ENCODE data around the gene ALDH1L1.

Gene ALDH1L1

GRCh38 chr3:126132751-126133511, 47.5 kb downstream of the ALDH1L1 start:
- DNase-seq, result no peak

GRCh38 chr3:126131881-126132750, 48.3 kb downstream of the ALDH1L1 start:
- no peak for DNase-seq

DNA sequence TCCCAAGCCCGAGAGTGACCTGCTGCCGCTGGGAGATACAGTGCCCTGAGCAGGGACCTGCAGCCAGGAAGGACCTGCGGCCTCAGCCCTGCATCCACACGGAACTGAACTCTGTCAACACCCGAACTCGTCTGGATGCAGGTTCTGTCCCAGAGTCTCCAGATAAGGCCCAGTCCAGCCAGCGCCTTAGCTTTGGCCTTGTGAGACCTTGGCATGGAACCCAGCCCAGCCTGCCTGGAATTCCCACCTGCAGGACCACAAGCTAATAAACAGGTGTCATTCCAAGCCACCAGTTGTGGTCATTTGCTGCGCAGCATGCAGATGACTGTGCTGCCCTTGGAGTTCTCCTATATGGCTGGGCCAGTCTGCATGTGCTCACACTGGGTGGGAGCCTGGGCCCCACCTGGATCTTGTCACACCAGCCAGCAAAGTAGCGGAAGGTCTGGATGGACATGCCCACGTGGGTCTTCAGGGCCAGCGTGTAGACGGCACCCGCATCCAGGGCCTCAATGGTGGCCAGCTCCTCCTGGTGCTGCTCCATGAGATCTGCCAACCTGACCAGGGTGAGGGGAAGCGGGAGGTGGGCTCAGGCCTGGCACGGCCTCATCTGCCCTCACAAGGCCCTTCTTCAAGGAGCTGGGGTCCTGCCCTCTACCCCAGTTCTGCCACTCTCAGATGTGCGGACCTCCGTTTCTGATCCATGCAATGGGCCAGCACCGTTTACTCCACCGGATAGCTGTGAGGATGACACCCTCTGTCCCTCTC, 49.2 kb downstream of the ALDH1L1 start:
- no peak for DNase-seq

DNA sequence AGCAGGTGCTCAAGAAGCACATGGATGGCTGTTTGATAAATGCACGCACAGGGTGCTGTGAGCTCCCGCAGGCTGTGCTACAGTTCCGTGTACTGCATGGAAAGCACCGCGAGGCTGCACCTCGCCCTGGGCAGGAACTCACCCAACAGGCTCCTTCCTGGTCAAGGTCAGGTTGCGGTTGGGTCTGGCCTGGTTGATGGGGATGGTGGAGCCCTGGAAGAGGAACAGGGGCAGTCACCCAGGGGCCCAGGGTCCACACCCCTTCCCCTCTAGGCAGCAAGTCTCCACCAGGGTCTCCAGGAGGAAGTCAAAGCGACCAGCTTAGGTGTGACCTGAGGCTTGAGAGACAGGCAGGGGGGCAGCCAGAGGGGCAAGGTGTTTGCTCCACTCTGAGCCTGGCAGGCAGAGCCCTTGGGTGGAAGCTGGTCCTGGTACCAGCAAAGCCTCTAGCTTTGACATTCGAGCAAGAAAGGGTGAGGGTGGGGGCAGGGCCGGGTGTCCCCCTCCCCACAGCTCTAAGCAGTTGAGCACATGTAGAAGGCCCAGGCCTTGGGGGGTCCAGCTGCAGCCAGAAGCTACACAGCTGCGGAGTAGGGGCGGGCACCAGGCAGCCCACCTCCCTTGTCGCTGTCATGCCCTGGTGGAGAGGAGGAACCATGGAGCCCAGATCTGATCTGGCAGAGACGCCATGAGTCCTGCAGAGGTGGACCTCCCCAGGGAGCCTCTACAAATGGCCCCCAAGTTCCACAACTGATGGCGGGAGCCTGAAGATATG, 50.1 kb downstream of the ALDH1L1 start:
- no peak for DNase-seq

GRCh38 chr3:126129398-126129891, 50.9 kb downstream of the ALDH1L1 start:
- DNase-seq, result peak; percentile 10

- no peak for DNase-seq
Measured at GRCh38 chr3:126128504-126129397, 51.6 kb downstream of the ALDH1L1 start.

- no peak for DNase-seq
Measured at GRCh38 chr3:126127904-126128303, 52.5 kb downstream of the ALDH1L1 start.

DNA sequence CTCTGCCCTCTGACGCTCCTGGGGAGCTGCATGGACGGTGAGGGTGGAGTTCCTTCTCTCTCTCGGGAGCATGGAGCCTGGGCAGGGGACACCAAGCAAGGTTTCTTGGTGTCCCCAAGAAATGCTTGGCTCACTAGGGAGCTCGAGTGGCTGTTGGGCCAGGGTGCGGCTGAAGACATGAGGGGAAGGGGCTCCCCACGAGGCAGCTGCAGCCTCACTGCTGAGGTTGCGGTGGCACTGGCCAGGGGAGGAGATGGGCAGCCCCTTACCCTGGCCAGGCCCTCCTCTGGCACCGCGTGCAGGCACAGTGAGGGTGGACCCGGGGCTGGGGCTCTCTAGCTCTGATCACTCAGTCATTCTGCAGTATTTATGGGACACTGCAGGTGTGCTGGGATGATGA, 52.9 kb downstream of the ALDH1L1 start:
- DNase-seq, result no peak

- DNase-seq, result no peak
Measured at GRCh38 chr3:126126811-126127431, 53.5 kb downstream of the ALDH1L1 start.

- no peak for DNase-seq
Measured at GRCh38 chr3:126126286-126126685, 54.1 kb downstream of the ALDH1L1 start.

- no peak for DNase-seq
Measured at GRCh38 chr3:126125781-126126251, 54.6 kb downstream of the ALDH1L1 start.

DNA sequence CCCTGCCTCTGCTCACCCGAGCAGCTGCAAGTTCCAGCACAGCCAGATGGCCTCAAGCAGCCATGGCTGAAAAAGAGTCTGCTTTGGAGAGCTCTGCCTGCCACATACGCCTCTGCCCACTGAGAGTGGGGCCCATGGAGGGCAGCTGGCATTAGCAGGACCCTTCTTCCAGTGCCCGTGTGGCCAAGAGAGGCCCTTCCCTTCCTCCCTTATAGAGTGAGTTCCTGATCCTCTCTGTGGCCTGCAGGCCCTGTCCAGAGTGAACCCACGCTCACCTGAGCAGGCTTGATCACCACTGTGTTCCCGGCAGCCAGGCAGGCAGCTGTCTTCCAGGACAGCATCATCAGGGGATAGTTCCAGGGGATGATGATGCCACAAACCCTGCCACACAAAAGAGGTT, 55.0 kb downstream of the ALDH1L1 start:
- no peak for DNase-seq

GRCh38 chr3:126124896-126125295, 55.5 kb downstream of the ALDH1L1 start:
- DNase-seq, result no peak

GRCh38 chr3:126124148-126124868, 56.1 kb downstream of the ALDH1L1 start:
- no peak for DNase-seq

DNA sequence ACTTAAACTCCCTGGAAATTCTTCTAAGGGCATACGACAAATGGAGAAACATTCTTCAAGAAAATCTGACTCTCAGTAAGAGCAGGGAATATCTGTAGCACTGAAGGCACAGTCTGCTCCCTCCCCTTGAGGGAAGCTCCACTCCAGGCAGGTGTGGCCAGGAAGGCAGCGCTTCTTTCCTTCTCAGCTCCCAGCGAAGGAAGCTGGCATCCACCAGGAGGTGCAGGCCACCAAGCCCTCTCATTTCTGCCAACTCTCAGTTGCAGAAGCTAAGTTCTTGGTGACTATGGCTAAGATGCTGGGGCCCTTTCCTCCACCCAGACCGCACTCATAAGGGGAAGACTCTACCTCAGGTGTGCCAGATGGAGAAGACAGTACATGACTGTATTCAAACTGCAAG, 58.8 kb downstream of the ALDH1L1 start:
- no peak for DNase-seq

GRCh38 chr3:126121074-126121473, 59.3 kb downstream of the ALDH1L1 start:
- no peak for DNase-seq

DNA sequence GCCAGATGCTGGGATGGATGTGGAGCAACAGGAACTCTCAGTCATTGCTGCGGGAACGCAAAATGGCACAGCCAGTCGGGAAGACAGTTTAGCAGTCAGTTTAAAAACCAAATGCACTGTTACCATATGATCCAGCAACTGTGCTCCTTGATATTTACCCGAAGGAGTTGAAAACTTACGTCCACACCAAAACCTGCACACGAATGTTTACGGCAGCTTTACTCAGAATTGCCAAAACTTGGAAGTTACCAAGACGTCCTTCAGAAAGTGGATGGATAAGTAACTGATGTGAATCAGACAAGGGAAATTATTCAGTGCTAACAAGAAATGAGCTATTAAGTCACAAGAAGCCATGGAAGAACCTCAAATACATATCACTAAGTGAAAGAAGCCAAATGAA, 60.4 kb downstream of the ALDH1L1 start:
- DNase-seq, result no peak

GRCh38 chr3:126119008-126119675, 61.2 kb downstream of the ALDH1L1 start:
- DNase-seq, result no peak

DNA sequence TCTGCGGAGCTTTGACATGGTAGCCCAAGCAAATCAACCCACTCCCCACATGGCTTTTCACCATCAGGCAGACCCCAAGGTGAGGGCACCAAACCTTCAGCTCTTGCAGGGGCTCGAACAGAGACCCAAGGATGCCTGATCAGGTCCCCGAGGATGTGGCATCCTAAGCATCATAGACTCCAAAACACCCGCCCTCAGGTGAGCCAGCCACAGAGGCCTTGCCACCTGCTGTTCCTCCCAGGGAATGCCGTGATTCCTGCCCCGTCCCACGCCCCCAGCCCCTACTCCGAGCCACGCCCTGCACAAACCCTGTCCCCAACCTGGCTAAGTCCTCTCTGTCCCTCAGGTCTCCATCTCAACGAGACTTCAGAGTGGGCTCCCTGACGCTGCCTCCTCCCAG, 61.8 kb downstream of the ALDH1L1 start:
- DNase-seq, result no peak

Measured in hematopoietic multipotent progenitor cell treated with erythropoietin and hydrocortisone succinate and interleukin-3 and kit ligand, for 4 days (in vitro differentiated cells).